Cardiac fibroblast (primary cell): ENCODE results near the gene NUDT9.

Source experiments
- DNase-seq, 2 donors: peaks; one replicate each; pipeline versions ENCODE4 v3.0.0 to v3.0.0-alpha.2; 2010; ENCODE audit warnings: low read depth in 2 of 2
- H3K4me3 ChIP-seq, 2 donors: replicated peaks in 1 of 2; 1 replicate in 1 of 2; 2 replicates in 1 of 2; pipeline ENCODE4 v1.5.1; 2011; ENCODE audit warnings: low read depth in 2 of 2, low read length in 2 of 2, mild to moderate bottlenecking in 2 of 2, moderate library complexity in 1 of 2
- TF ChIP-seq, protein P1 (sequence below): IDR thresholded peaks from one replicate; pipeline ENCODE4 v1.5.1; 2011; ENCODE audit warnings: low read depth, mild to moderate bottlenecking, low read length, inconsistent platforms

The NUDT9 gene

DNA sequence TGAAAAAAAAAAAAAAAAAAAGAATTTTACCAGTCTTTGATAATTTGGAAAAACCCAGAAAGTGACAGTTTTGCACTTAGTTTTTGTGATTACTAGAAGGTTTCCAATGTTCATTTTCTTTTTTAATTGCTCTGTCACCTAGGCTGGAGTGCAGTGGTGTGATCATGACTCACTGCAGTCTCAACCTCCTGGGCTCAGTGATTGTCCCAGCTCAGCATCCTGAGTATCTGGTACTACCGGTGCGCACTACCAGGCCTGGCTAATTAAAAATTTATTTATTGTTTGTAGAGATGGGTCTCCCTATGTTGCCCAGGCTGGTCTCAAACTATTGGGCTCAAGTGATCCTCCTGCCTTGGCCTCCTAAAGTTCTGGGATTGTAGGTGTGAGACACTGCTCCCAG, 3.3 kb downstream of the NUDT9 start:
- TF ChIP-seq, protein P1, sequence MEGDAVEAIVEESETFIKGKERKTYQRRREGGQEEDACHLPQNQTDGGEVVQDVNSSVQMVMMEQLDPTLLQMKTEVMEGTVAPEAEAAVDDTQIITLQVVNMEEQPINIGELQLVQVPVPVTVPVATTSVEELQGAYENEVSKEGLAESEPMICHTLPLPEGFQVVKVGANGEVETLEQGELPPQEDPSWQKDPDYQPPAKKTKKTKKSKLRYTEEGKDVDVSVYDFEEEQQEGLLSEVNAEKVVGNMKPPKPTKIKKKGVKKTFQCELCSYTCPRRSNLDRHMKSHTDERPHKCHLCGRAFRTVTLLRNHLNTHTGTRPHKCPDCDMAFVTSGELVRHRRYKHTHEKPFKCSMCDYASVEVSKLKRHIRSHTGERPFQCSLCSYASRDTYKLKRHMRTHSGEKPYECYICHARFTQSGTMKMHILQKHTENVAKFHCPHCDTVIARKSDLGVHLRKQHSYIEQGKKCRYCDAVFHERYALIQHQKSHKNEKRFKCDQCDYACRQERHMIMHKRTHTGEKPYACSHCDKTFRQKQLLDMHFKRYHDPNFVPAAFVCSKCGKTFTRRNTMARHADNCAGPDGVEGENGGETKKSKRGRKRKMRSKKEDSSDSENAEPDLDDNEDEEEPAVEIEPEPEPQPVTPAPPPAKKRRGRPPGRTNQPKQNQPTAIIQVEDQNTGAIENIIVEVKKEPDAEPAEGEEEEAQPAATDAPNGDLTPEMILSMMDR = no peak
- peak in 1 of 2 donors; percentile 7 for DNase-seq
- H3K4me3 ChIP-seq = no peak overlapping the region

DNA sequence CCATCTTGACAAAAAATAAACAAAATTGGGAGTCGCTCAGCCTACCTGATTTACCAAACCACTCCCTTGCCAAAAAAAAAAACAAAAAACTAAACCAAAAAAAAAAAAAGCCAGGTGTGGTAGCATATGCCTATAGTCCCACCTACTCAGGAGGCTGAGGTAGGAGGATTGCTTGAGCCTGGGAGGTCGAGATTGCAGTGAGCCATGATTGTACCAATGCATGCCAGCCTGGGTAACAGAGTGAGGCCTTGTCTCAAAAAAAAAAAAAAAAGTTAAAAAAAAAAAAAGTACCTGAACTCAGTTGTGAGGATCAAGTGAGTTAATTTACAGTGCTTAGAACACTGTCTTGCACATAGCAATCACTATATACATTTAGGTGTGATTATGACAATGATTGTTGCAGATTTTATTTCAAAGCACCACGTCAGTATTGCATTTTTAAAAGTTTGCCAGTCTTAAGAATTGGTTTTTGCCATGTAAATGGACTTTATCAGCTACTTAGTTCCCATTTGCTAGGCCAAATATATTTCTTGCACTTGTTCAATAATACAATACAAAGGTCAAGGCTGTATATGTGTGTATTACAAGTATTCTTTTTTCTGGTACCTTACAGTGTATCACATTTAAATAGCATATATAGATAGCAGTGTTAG, 4.6 kb downstream of the NUDT9 start:
- no peak for DNase-seq
- TF ChIP-seq, protein P1 = no peak
- H3K4me3 ChIP-seq = no peak overlapping the region

DNA sequence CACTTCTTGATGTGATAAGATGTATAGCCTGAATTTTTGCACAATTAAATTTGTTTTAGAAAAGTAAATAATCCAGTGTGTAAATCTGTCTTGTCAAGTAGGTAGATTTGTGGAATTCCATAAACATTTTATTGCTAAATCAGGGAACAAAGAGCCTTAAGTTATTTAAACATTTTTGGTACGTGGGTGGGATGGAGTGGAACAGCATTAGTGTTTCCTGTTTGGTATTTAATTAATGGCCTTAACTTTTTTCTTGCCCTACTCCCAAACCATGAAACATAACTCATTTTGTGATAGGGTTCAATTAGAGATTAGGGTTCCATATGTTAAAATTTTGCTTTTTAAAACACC, 5.1 kb downstream of the NUDT9 start:
- H3K4me3 ChIP-seq = no peak overlapping the region
- TF ChIP-seq, protein P1 = no peak
- no peak for DNase-seq

DNA sequence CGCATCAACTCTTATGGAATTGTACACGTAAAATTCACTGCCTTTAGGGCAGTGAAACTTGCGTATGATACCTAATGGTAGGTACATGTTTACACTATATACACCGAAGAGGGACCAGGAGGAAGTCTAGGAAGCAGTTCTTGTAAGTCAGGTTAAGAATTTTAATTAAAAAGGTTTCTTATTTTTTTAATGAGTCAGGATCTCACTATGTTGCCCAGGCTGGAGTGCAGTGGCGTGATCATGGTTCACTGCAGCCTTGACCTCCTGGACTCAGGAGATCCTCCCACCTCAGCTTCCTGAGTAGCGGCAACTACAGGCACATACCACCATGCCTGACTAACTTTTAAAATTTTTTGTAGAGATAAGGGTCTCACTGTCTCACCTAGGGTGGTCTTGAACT, 6.6 kb downstream of the NUDT9 start:
- TF ChIP-seq, protein P1 = no peak
- H3K4me3 ChIP-seq = no peak overlapping the region
- DNase-seq = no peak

DNA sequence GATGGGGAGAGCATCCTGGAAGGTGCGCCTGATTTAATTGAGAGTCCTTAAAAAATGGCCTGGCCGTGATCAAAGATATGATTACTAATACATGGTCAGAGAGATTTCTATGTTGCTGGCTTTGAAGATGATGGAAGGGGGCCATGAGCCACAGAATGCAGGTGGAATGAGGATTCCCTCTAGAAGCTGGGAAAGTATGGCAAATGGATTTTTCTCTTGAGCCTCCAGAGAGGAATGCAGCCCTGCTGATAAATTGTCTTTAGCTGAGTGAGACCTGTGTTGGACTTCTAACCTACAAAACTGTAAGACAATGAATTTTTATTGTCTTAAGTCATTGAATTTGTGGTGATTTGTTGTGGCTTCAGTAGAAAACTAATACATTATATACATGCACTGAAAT, 7.7 kb downstream of the NUDT9 start:
- TF ChIP-seq, protein P1 = no peak
- H3K4me3 ChIP-seq = no peak overlapping the region

DNA sequence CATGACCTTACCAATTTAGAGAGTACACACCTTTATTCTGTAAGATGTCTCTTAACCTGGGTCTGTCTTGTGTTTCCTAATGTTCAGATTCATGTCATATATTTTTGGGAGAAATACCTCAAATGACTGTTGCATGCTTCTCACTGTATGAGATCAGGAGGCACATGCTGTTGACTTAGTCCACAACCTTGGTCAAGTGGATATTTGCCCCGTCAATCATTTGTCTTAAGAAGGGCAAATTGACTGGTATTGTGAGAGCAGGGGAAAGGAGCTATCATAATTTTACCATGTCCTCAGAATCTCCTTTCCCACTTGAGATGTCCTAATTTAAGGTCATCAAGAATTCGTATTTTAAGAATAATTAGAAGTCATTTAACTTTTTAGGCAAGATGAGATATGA, 11.0 kb downstream of the NUDT9 start:
- no peak for DNase-seq
- TF ChIP-seq, protein P1 = no peak
- H3K4me3 ChIP-seq = no peak overlapping the region

More for the DNA sequence above, 7.7 kb downstream of the NUDT9 start:
- DNase-seq = no peak

DNA sequence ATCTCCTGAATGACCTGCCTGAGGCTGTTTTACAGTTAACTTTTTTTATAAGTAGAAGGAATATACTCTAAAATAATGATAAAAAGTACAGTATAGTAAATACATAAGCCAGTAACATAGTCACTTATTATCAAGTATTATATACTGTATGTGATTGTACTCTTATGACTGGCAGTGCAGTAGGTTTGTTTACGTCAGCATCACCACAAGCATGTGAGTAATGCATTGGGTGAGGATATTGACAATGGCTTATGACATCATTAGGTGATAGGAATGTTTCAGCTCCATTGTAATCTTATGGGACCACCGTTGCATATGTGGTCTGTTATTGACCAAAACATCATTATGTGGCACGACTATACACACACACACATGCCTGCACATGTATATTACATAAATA, 20.5 kb downstream of the NUDT9 start:
- DNase-seq = peak in 1 of 2 donors; percentile 50
- TF ChIP-seq, protein P1 = no peak
- no peak overlapping the region for H3K4me3 ChIP-seq
